ENCODE data around the gene LDHD.

LDHD gene

GRCh38 chr16:75083813-75084212 lies 32.8 kb downstream of the LDHD start:
- Histone ChIP-seq H3K9me3 (ENCODE audit: insufficient read depth, low read depth, low read length) (no peaks in the 10 kb centered on the region), H3K36me3 (ENCODE audit: insufficient read depth, low read length) (peaks cover 52% of the 10 kb centered on the region), H3K79me2 (ENCODE audit: insufficient read depth, low read length) (peaks cover 100% of the 10 kb centered on the region), H3K9me2 (replicated peaks; ENCODE audit: low read depth, low read length) (no peaks in the 10 kb centered on the region), H3K27me3 (ENCODE audit: insufficient read depth, low read length, poor library complexity, severe bottlenecking) (no peaks in the 10 kb centered on the region), H3K4me2 (ENCODE audit: low read depth, low read length, poor library complexity, severe bottlenecking) (no peak overlapping the region), H3F3A (ENCODE audit: low read depth) (no peaks in the 10 kb centered on the region), H4K20me1 (ENCODE audit: insufficient read depth, low read length, poor library complexity, severe bottlenecking) (peaks cover 80% of the 10 kb centered on the region), H3K4me3 (ENCODE audit: low read length, poor library complexity, severe bottlenecking) (no peak overlapping the region), H3K4me1 (ENCODE audit: insufficient read depth, low read length, poor library complexity, severe bottlenecking) (peaks cover 91% of the 10 kb centered on the region), H3K9ac (ENCODE audit: low read depth, low read length, poor library complexity, severe bottlenecking) (peak overlapping the region; percentile 24), H2AFZ (ENCODE audit: low read length) (no peak overlapping the region)
- no peak for TF ChIP-seq CTCF (conservative IDR thresholded peaks at IDR 0.05; ENCODE audit: low read length)
- TF ChIP-seq EZH2phosphoT487 (IDR thresholded peaks at IDR 0.05; ENCODE audit: borderline replicate concordance): no peak

GRCh38 chr16:75081179-75081859 lies 35.3 kb downstream of the LDHD start:
- Histone ChIP-seq H3K79me2 (ENCODE audit: insufficient read depth, low read length) (peaks cover 100% of the 10 kb centered on the region), H3K9ac (ENCODE audit: low read depth, low read length, poor library complexity, severe bottlenecking) (peak overlapping the region; percentile 24), H3K4me3 (ENCODE audit: low read length, poor library complexity, severe bottlenecking) (no peak overlapping the region), H3K9me3 (ENCODE audit: insufficient read depth, low read depth, low read length) (no peaks in the 10 kb centered on the region), H3K4me1 (ENCODE audit: insufficient read depth, low read length, poor library complexity, severe bottlenecking) (peaks cover 89% of the 10 kb centered on the region), H3F3A (ENCODE audit: low read depth) (peaks cover 7% of the 10 kb centered on the region), H3K36me3 (ENCODE audit: insufficient read depth, low read length) (peaks cover 47% of the 10 kb centered on the region), H4K20me1 (ENCODE audit: insufficient read depth, low read length, poor library complexity, severe bottlenecking) (peaks cover 55% of the 10 kb centered on the region), H3K27me3 (ENCODE audit: insufficient read depth, low read length, poor library complexity, severe bottlenecking) (no peaks in the 10 kb centered on the region), H3K9me2 (replicated peaks; ENCODE audit: low read depth, low read length) (no peaks in the 10 kb centered on the region), H2AFZ (ENCODE audit: low read length) (no peak overlapping the region), H3K4me2 (ENCODE audit: low read depth, low read length, poor library complexity, severe bottlenecking) (peak overlapping the region; percentile 23)
- no peak for TF ChIP-seq EZH2phosphoT487 (IDR thresholded peaks at IDR 0.05; ENCODE audit: borderline replicate concordance)
- TF ChIP-seq CTCF (conservative IDR thresholded peaks at IDR 0.05; ENCODE audit: low read length): no peak

GRCh38 chr16:75080205-75081029 lies 36.2 kb downstream of the LDHD start:
- Histone ChIP-seq H3K9ac (ENCODE audit: low read depth, low read length, poor library complexity, severe bottlenecking) (peak overlapping the region; percentile 23), H3K4me1 (ENCODE audit: insufficient read depth, low read length, poor library complexity, severe bottlenecking) (peaks cover 89% of the 10 kb centered on the region), H3F3A (ENCODE audit: low read depth) (peaks cover 15% of the 10 kb centered on the region), H3K4me3 (ENCODE audit: low read length, poor library complexity, severe bottlenecking) (no peak overlapping the region), H3K9me3 (ENCODE audit: insufficient read depth, low read depth, low read length) (no peaks in the 10 kb centered on the region), H3K36me3 (ENCODE audit: insufficient read depth, low read length) (peaks cover 38% of the 10 kb centered on the region), H4K20me1 (ENCODE audit: insufficient read depth, low read length, poor library complexity, severe bottlenecking) (peaks cover 46% of the 10 kb centered on the region), H3K4me2 (ENCODE audit: low read depth, low read length, poor library complexity, severe bottlenecking) (peak overlapping the region; percentile 4), H3K27me3 (ENCODE audit: insufficient read depth, low read length, poor library complexity, severe bottlenecking) (no peaks in the 10 kb centered on the region), H2AFZ (ENCODE audit: low read length) (no peak overlapping the region), H3K79me2 (ENCODE audit: insufficient read depth, low read length) (peaks cover 94% of the 10 kb centered on the region), H3K9me2 (replicated peaks; ENCODE audit: low read depth, low read length) (no peaks in the 10 kb centered on the region)
- TF ChIP-seq CTCF (conservative IDR thresholded peaks at IDR 0.05; ENCODE audit: low read length) (no peak), EZH2phosphoT487 (IDR thresholded peaks at IDR 0.05; ENCODE audit: borderline replicate concordance) (no peak)

Measured in Loucy (cell line).